ENCODE measurements around the gene WDR33. TPM values are rescaled to one million over a fixed set of nuclear protein-coding genes. Genes with fewer than 3 reads are reported as not detected.

WDR33 gene
- total RNA-seq, 1 donor from 2014 or later = 28.2 TPM

DNA sequence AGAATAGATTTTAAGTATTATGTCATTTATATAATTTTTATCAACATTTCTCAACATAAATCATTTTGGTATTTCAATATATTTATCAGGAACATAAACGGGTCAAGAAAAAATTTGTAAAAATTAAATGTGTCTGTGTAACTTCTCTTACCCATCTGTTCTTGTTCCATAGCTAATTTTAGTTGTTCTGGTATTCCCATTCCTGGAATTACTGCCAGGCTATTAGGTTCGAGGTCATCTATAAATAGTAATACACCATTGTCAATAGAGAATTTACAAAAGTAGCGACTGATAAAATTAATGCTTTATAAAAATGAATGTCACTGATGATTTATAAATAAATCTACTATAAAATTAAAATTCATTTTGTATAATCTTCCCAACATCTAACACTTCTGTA, 88.2 kb downstream of the WDR33 start:
- no peak for DNase-seq (ENCODE audit: extremely low read depth, low read depth, low spot score)

GRCh38 chr2:127721978-127722355, 89.0 kb downstream of the WDR33 start:
- no peak for DNase-seq (ENCODE audit: extremely low read depth, low read depth, low spot score)

- no peak for DNase-seq (ENCODE audit: extremely low read depth, low read depth, low spot score)
Measured at GRCh38 chr2:127721311-127721977, 89.5 kb downstream of the WDR33 start.

DNA sequence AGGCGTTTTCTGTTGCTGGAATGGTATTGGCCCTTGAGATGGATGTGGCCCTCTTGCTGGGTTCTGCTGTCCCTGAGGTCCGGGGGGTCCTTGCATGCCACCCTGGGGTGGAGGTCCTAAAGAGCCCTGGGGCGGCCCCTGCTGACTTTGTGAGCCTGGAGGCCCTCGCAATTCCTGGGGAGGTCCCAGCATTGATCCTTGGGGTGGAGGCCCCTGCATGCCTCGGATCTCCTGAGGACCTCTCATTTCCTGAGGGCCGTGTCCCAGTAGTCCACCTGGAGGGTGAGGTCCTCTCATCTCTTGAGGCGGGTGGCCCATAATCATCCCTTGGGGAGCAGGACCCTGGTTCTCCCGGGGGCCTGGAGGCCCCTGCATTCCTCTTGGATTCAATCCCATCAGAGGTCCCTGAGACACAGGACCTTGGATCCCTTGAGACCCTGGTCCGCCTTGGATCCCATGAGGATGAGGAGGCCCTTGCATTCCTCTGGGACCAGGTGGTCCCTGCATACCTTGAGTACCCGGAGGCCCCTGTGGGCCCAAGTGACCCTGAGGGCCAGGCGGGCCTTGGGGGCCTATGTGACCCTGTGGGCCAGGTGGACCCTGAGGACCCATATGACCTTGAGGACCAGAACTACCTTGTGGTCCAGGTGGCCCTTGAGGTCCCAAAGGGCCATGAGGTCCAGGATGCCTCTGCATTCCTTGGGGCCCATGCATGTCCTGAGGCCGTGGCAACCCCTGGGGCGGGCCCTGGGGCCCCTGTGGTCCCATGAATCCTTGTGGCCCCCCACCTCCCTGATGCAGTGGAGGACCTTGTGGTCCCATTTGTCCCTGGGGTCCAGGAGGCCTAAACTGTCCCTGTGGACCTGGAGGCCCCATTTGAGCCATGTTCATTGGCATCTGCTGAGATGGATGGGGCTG, 91.4 kb downstream of the WDR33 start:
- no peak for DNase-seq (ENCODE audit: extremely low read depth, low read depth, low spot score)

GRCh38 chr2:127718271-127718670, 92.7 kb downstream of the WDR33 start:
- no peak for DNase-seq (ENCODE audit: extremely low read depth, low read depth, low spot score)

- DNase-seq (ENCODE audit: extremely low read depth, low read depth, low spot score) = no peak
Measured at GRCh38 chr2:127715778-127716449, 95.1 kb downstream of the WDR33 start.

GRCh38 chr2:127713562-127713961, 97.4 kb downstream of the WDR33 start:
- no peak for DNase-seq (ENCODE audit: extremely low read depth, low read depth, low spot score)

DNA sequence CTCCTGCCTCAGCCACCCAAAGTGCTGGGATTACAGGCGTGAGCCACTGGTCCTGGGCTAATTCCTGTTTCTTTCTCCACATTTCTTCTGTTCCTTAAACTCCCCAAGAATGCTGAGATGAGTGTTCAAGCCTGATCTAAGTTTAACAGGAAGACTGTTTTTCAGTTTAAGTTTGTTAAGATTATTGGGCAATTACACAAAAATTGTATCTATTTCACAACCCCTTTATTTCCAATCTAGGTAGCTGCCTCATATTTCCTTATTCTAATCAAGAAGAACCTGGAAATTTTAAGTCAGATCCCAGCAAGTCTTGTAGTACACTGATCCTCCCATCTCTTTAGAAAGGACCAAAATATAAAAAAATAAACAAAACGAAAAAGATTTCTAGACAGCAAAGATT, 98.0 kb downstream of the WDR33 start:
- no peak for DNase-seq (ENCODE audit: extremely low read depth, low read depth, low spot score)

GRCh38 chr2:127709336-127709735, 101.6 kb downstream of the WDR33 start:
- no peak for DNase-seq (ENCODE audit: extremely low read depth, low read depth, low spot score)

- DNase-seq (ENCODE audit: extremely low read depth, low read depth, low spot score) = no peak
Measured at GRCh38 chr2:127707890-127708648, 102.9 kb downstream of the WDR33 start.

- DNase-seq (ENCODE audit: extremely low read depth, low read depth, low spot score) = no peak
Measured at GRCh38 chr2:127706215-127706990, 104.6 kb downstream of the WDR33 start.

- no peak for DNase-seq (ENCODE audit: extremely low read depth, low read depth, low spot score)
Measured at GRCh38 chr2:127705391-127706065, 105.4 kb downstream of the WDR33 start.

GRCh38 chr2:127704641-127705390, 106.2 kb downstream of the WDR33 start:
- DNase-seq (ENCODE audit: extremely low read depth, low read depth, low spot score) = no peak

DNA sequence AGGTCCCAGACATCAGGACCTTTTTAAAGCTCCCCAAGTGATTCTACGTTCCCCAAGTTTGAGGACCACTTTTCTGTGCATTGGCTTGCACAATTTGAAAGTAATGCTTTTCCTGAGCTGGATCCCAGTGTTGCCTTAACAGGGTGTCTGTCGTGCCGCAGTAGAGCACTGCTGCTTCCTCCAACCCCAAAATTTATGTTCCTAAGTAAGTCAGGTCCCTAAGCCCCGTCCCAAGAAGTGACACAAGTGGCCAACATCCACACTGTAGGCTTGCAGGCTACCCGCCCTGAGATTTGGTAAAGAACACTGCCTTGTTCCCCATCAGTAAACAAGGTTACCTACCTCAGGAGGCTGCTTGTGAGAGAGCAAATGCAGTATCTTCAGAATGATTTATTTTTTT, 107.7 kb downstream of the WDR33 start:
- no peak for DNase-seq (ENCODE audit: extremely low read depth, low read depth, low spot score)

DNA sequence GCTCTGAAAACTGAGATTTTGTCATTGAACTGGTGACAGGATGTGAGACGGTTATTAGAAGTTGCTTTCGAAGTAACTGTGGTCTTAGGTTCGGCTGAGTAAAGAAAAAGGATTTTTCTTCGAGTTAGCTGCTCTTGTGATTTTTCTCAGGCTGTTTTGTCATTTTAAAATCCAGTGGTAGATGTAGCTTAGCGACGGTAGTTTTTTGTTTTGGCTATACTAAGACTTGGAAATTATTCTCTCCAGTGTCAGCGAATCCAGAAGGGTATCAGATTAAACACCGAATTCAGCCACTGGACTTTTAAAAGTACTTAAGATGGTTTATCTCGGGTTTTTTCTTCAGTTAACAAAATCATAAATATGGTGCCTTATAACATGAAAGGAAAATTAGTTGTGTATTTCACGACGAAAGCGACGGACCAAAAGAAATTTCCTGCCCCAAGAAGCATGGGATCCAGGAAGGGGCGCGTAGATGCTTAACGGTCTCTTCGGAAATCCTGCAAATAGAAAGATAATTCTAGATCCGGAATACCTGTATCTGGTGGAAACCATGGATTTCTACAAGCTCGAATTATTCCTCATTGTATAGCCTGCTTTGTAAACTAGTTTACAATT, 108.5 kb downstream of the WDR33 start:
- DNase-seq (ENCODE audit: extremely low read depth, low read depth, low spot score) = no peak

GRCh38 chr2:127701651-127702394, 109.1 kb downstream of the WDR33 start:
- no peak for DNase-seq (ENCODE audit: extremely low read depth, low read depth, low spot score)

DNA sequence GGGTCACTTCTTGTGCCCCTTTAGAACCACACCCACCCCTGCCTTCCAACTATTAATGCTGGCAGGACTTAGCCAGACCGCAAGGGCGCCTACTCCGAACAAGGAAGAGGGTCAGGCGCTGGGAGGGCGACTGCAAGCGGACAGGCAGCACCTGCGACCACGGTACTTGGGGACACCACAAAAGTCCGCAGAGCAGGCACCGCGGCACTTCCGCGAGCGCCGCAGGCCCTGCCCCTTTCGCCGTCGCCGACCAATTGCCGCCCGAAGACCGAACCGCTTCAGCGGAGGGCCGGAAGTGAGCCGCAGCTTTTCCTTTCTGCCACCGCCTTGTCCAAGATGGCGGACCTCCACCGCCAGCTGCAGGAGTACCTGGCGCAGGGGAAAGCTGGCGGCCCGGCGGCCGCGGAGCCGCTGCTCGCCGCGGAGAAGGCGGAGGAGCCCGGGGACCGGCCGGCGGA, 109.7 kb downstream of the WDR33 start, which contains the start of gene SFT2D3:
TSS of gene SFT2D3 (plus strand) at position 305 of the 458 bp plus-strand sequence. CDS start at position 337, 32 bp downstream.
- no peak for DNase-seq (ENCODE audit: extremely low read depth, low read depth, low spot score)
